GM12878 (cell line): ENCODE measurements around the gene EGR1. TPM values are rescaled to one million over a fixed set of nuclear protein-coding genes. Genes with fewer than 3 reads are reported as not detected.

Source experiments
- BRCA1 ChIP-seq: IDR thresholded peaks from 2 replicates; pipeline ENCODE4 v1.6.1; 2011; ENCODE audit warnings: low read depth, low read length, improper control_type of control experiment
- CHD4 ChIP-seq: fragments of 200-600 bp; sonication (generic); IDR thresholded peaks from 2 replicates; pipeline ENCODE4 v1.6.1; 2016; ENCODE audit warnings: mild to moderate bottlenecking
- CUX1 ChIP-seq: IDR thresholded peaks from 2 replicates; pipeline ENCODE4 v1.6.1; 2012; ENCODE audit warnings: improper control_type of control experiment, low read depth, low read length; ENCODE audit not compliant: insufficient replicate concordance
- EP300 ChIP-seq, 2 experiments: fragments of 150-350 bp in 1 of 2; IDR thresholded peaks; 2 replicates each; pipeline ENCODE4 v1.6.1; 2011 to 2012; ENCODE audit warnings: low read depth in 2 of 2, low read length in 2 of 2, borderline replicate concordance in 1 of 2, improper control_type of control experiment in 1 of 2, inconsistent platforms in 1 of 2; ENCODE audit not compliant: control insufficient read depth in 1 of 2
- ESRRA ChIP-seq: IDR thresholded peaks from 2 replicates; pipeline ENCODE4 v1.6.1; 2012; ENCODE audit warnings: mild to moderate bottlenecking, low read length, improper control_type of control experiment
- FOS ChIP-seq: IDR thresholded peaks from 3 replicates; pipeline ENCODE4 v1.6.1; 2011; ENCODE audit warnings: borderline replicate concordance; ENCODE audit not compliant: insufficient read length; ENCODE audit errors: extremely low read depth
- IRF4 ChIP-seq: IDR thresholded peaks from 2 replicates; pipeline ENCODE4 v1.6.1; 2011; ENCODE audit warnings: low read depth, low read length
- JUNB ChIP-seq: IDR thresholded peaks from 2 replicates; pipeline ENCODE4 v1.6.1; 2016; ENCODE audit warnings: antibody characterized with exemption, mild to moderate bottlenecking
- NFIC ChIP-seq: IDR thresholded peaks from 2 replicates; pipeline ENCODE4 v1.6.1; 2012; ENCODE audit warnings: low read depth, mild to moderate bottlenecking, inconsistent platforms, low read length, moderate library complexity
- NR2C2 ChIP-seq: IDR thresholded peaks from 2 replicates; pipeline ENCODE4 v1.6.1; 2011; ENCODE audit warnings: borderline replicate concordance, low read depth; ENCODE audit not compliant: control insufficient read depth, insufficient read length
- PAX5 ChIP-seq: IDR thresholded peaks from 2 replicates; pipeline ENCODE4 v1.6.1; 2011; ENCODE audit warnings: low read depth, low read length, borderline replicate concordance
- PAX8 ChIP-seq: fragments of 450-650 bp; IDR thresholded peaks from 2 replicates; pipeline ENCODE4 v1.6.1; 2017; ENCODE audit warnings: mild to moderate bottlenecking, moderate library complexity
- SMAD1 ChIP-seq: fragments of 450-650 bp; IDR thresholded peaks from 2 replicates; pipeline ENCODE4 v1.6.1; 2018; ENCODE audit warnings: mild to moderate bottlenecking, low read depth; ENCODE audit not compliant: partially characterized antibody
- SP1 ChIP-seq: IDR thresholded peaks from one replicate; pipeline ENCODE4 v1.6.1; 2011; ENCODE audit warnings: low read depth, low read length
- SREBF2 ChIP-seq: IDR thresholded peaks from 2 replicates; pipeline ENCODE4 v1.6.1; 2012; ENCODE audit warnings: mild to moderate bottlenecking, low read length
- YY1 ChIP-seq: IDR thresholded peaks from 2 replicates; pipeline ENCODE4 v1.6.1; 2011; ENCODE audit warnings: low read depth, mild to moderate bottlenecking, low read length
- ZBED1 ChIP-seq: IDR thresholded peaks from 2 replicates; pipeline ENCODE4 v1.6.1; 2016; ENCODE audit warnings: borderline replicate concordance
- polyA plus RNA-seq, 11 experiments: library from polyadenylated mRNA; depleted of rRNA in 4 of 11; unstranded in 6 of 11; stranded (reverse) in 5 of 11; fragments of >200 nt; fragmentation: Nextera tagmentation in 4 of 11; fragmentation: Illumina TruSeq in 1 of 11; extraction: Ambion mirVana in 4 of 11; extraction: Trizol in 1 of 11; gene quantifications; 1 replicate in 1 of 11; 2 replicates in 10 of 11; pipeline versions ENCODE4 v1.2.1 to v1.2.3, GENCODE V29; 2011 to 2016; ENCODE audit warnings: inconsistent platforms in 2 of 11, missing spikeins in 2 of 11, low read depth in 1 of 11
- total RNA-seq, 4 experiments: library from RNA; depleted of rRNA in 3 of 4; stranded (reverse); fragments of >200 nt in 3 of 4; fragmentation: Illumina TruSeq in 1 of 4; extraction: Trizol in 1 of 4; gene quantifications; 2 replicates each; pipeline versions ENCODE4 v1.2.1 to v1.2.3, GENCODE V29; 2013 to 2021
- TF ChIP-seq, protein P1 (sequence below): fragments of 450-650 bp; IDR thresholded peaks from 2 replicates; pipeline ENCODE4 v1.6.1; 2014; ENCODE audit warnings: mild to moderate bottlenecking
- TF ChIP-seq, protein P2 (sequence below): IDR thresholded peaks from 2 replicates; pipeline ENCODE4 v1.6.1; 2011; ENCODE audit warnings: low read depth, mild to moderate bottlenecking, low read length, moderate library complexity, borderline replicate concordance; ENCODE audit errors: extremely low read depth
- TF ChIP-seq, protein P3 (sequence below), 3 experiments: IDR thresholded peaks in 2 of 3; conservative IDR thresholded peaks in 1 of 3; 2 replicates each; pipeline ENCODE4 v1.5.1; 2011; ENCODE audit warnings: low read depth in 3 of 3, low read length in 3 of 3, mild to moderate bottlenecking in 3 of 3, control low read depth in 2 of 3, moderate library complexity in 2 of 3, inconsistent platforms in 1 of 3, mixed read lengths in 1 of 3; ENCODE audit not compliant: control insufficient read depth in 2 of 3, insufficient read depth in 1 of 3; ENCODE audit errors: extremely low read depth in 1 of 3
- TF ChIP-seq, protein P4 (sequence below): IDR thresholded peaks from 2 replicates; pipeline ENCODE4 v1.6.1; 2012; ENCODE audit warnings: low read depth, low read length, improper control_type of control experiment

The EGR1 gene
- total and polyA plus RNA-seq, 10 of the 15 experiments (the other 5 are each of a cell fraction or from before 2014, with no cell fraction given): 0.89 to 7.3 (median 2.5) TPM

- TF ChIP-seq SP1 (no peak), ZBED1 (no peak), SREBF2 (no peak), SMAD1 (no peak), FOS (no peak), YY1 (no peak), ESRRA (no peak), NR2C2 (no peak), CUX1 (no peak), PAX8 (no peak), PAX5 (no peak), NFIC (no peak), CHD4 (no peak), BRCA1 (no peak), EP300 (IDR thresholded peaks at IDR 0.05; ENCODE audit: borderline replicate concordance in 1 of 2, control insufficient read depth in 1 of 2, low read depth in 2 of 2, low read length in 2 of 2) (0 out of 4 replicates have a peak, but pooled peaks of 1 of the 2 experiments have one; percentile 32), IRF4 (no peak), JUNB (no peak)
- TF ChIP-seq, protein P1, sequence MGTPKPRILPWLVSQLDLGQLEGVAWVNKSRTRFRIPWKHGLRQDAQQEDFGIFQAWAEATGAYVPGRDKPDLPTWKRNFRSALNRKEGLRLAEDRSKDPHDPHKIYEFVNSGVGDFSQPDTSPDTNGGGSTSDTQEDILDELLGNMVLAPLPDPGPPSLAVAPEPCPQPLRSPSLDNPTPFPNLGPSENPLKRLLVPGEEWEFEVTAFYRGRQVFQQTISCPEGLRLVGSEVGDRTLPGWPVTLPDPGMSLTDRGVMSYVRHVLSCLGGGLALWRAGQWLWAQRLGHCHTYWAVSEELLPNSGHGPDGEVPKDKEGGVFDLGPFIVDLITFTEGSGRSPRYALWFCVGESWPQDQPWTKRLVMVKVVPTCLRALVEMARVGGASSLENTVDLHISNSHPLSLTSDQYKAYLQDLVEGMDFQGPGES: no peak
- TF ChIP-seq, protein P2, sequence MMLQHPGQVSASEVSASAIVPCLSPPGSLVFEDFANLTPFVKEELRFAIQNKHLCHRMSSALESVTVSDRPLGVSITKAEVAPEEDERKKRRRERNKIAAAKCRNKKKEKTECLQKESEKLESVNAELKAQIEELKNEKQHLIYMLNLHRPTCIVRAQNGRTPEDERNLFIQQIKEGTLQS: no peak
- TF ChIP-seq, protein P3, sequence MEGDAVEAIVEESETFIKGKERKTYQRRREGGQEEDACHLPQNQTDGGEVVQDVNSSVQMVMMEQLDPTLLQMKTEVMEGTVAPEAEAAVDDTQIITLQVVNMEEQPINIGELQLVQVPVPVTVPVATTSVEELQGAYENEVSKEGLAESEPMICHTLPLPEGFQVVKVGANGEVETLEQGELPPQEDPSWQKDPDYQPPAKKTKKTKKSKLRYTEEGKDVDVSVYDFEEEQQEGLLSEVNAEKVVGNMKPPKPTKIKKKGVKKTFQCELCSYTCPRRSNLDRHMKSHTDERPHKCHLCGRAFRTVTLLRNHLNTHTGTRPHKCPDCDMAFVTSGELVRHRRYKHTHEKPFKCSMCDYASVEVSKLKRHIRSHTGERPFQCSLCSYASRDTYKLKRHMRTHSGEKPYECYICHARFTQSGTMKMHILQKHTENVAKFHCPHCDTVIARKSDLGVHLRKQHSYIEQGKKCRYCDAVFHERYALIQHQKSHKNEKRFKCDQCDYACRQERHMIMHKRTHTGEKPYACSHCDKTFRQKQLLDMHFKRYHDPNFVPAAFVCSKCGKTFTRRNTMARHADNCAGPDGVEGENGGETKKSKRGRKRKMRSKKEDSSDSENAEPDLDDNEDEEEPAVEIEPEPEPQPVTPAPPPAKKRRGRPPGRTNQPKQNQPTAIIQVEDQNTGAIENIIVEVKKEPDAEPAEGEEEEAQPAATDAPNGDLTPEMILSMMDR (IDR thresholded peaks at IDR 0.05 in 2 of 3, conservative IDR thresholded peaks at IDR 0.05 in 1 of 3; ENCODE audit: control insufficient read depth in 2 of 3, extremely low read depth in 1 of 3, insufficient read depth in 1 of 3, low read depth in 3 of 3, low read length in 3 of 3): no peak
- TF ChIP-seq, protein P4, sequence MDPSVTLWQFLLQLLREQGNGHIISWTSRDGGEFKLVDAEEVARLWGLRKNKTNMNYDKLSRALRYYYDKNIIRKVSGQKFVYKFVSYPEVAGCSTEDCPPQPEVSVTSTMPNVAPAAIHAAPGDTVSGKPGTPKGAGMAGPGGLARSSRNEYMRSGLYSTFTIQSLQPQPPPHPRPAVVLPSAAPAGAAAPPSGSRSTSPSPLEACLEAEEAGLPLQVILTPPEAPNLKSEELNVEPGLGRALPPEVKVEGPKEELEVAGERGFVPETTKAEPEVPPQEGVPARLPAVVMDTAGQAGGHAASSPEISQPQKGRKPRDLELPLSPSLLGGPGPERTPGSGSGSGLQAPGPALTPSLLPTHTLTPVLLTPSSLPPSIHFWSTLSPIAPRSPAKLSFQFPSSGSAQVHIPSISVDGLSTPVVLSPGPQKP: no peak
Observed at GRCh38 chr5:138459311-138459933, 5.9 kb upstream of the EGR1 start (continued).
